ENCODE data around the gene CCDC73.
"Not testable (repeated sequence)": the region's sequence is repeated elsewhere in the genome, so short reads cannot be mapped to it uniquely, and the experiment has no call there.

CCDC73 gene

DNA sequence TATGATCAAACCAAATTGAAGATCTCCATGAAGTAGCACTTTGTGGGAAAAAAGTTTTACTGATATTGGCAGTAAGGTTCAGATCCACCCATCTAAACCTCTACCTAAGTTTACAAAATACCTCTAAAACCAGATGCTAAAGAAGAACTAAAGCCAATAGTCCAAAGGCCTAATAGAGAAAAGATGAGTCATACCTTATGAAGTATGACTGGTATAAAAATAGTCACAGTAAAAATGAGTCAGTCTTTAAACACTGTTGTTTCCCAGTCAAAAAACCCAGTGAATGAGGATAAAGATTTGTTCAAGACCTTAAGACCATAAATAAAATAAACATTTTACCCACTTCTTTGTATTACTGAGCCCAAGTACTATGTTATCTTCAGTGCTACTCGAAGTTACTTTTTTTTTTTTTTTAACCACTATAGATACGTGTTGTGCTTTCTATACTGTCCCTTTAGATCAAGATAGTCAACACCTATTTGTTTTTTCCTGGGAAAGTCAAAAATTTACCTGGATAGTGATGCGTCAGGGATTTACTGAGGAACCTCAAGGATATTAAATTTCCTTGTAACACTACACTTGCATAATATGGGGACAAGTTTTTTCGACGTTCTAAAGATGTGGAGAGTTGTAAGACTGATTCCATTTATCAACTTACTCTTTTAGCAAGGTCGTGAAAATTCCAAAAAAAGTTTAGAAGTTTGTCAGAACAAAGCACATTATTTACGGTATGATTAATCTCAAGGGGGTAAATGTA, 87.3 kb downstream of the CCDC73 start:
- in situ Hi-C loops (cut with HindIII; ENCODE audit: low sequenced_read_pairs), result no loop called here

DNA sequence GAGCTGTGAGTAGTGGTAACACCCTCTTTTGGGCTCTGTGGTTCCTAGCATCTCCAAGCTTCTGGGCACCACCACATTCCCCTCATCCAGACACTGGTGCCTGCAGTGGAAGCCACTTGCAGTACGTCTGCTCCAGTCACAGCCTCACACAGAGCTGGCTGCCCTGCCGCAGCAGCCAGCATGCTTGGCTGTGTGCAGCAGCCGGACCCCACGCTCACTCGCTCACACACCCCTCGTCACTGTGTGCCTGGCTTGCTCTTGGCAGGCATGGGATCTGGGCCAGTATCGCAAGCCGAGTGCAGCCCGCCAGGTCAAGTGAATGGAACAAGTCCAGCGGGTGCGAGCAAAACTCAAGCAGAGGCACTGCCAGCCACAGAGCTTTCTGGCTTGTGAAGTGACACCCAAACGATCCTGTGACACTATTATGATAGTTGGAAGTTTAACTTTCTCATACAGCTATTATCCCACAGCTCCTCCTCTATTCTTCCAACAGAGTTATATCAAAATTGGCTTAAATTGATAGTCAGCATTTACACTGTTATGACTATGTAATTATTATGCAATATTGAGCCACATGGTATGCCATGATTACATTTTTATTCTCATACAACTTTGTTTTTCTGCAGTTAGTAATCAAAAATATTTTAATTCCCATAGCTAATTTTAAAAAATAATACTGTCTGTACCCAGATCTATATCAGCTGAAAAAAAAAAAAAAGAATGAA, 89.0 kb downstream of the CCDC73 start:
- in situ Hi-C loops (cut with HindIII; ENCODE audit: low sequenced_read_pairs), result no loop called here

DNA sequence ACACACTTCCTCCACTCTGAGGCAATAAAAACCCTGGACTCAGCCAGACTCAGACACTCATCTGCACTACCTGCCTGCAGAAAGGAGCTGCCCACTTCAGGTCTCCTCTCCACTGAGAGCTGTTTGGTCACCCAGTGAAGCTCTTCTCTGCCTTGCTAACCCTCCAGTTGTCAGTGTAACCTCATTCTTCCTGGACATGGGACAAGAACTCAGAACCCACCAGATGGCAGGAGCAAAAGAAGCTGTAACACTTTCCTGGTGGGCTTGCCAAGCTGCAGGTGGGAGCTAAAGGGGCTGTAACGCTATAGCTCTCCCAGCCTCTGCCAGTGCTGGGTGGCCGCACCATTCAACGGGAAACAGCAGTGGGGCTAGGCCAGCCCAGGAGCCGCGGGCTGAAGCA, 89.7 kb downstream of the CCDC73 start:
- in situ Hi-C loops (cut with HindIII; ENCODE audit: low sequenced_read_pairs), result no loop called here

DNA sequence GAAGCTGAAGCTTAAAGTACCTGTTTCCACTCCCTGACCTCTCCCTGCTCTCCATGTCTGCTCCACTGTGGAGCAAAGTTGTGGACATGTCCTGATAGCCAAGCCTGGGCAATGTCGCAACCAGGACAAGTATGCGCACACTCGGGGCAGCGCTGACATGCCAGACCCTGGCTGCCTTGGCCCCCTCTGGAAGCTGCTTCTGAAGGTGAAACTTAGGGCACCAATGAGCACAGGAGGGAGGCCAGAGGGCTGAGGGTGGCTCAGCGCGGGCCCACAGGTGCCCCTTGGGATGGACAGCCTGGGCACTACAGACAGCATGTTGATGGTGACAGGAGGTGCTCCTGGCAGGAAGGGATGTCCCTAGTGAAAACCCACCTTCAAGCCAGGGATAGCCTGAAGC, 90.2 kb downstream of the CCDC73 start:
- in situ Hi-C loops (cut with HindIII; ENCODE audit: low sequenced_read_pairs), result no loop called here

DNA sequence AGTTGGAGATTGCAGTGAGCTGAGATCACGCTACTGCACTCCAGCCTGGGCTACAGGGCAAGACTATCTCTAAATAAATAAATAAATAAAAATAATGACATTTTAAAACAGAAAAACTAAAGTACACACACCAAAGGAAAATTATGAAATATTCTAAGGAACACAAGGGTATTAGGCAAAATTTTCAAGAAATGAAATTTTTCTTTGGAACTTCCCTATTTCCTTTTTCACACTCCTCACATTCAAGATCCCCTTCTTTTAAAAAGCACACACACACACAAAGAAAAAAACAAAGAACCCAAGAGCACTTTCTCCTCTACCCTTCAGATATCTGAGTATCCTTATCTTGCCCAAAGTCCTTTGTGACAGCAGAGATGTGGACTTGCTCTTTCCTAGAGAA, 92.8 kb downstream of the CCDC73 start:
- in situ Hi-C loops (cut with HindIII; ENCODE audit: low sequenced_read_pairs), result no loop called here

DNA sequence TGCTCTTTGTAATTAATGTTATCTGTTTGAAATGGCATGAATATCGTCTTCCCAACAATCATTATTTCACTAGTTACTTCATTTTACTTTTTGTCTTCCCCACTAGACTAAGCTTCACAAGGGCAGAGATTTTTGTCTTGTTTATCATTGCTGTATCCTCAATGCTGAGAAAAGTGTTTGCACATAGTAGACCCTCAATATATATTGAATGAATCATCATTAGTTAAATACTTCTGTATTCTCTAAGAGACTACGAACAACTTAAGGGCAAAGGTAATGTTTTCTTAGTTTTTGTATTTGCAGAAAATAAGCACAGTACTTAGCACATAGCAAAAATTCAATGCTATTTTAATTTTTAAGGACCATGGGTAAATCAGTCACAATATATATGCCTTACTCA, 95.9 kb downstream of the CCDC73 start:
- in situ Hi-C loops (cut with HindIII; ENCODE audit: low sequenced_read_pairs), result no loop called here

DNA sequence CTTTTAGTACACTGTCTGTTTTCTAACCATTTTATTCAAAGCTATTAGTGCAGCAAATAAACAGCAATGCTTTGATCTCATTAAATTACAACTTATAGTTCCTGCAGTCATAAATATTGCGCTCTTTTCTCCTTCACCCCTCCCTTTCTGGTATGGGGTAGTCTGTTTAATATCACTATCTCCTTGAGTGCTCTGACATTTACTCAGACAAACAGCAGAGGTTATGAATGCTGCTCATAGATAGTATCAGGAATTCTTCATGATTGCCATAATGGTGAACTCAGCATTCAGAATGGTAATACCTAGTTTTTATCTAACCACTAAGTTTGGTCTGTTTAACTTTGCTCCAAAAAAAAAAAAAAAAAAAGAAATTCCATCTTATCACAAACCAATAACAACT, 123.4 kb downstream of the CCDC73 start:
- in situ Hi-C loops (cut with HindIII; ENCODE audit: low sequenced_read_pairs), result no loop called here

DNA sequence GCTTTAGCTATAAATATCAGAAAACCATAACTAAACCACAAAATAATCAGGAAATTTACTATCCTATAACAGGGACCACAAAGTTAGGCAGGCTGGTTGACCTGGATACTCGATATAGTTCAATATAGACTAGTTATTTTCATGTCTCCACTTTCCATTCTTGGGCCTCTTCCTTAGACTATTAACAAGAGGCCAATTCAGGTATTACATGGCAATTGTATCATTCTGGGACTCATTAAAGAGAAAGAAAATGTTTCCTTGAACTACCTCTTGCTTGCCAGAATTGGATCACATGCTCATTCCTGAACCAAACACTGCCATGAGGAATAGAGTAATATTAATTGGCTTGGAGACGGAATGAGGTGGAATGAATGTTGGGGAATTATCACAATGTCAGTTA, 134.8 kb downstream of the CCDC73 start:
- in situ Hi-C loops (cut with HindIII; ENCODE audit: low sequenced_read_pairs), result no loop called here

DNA sequence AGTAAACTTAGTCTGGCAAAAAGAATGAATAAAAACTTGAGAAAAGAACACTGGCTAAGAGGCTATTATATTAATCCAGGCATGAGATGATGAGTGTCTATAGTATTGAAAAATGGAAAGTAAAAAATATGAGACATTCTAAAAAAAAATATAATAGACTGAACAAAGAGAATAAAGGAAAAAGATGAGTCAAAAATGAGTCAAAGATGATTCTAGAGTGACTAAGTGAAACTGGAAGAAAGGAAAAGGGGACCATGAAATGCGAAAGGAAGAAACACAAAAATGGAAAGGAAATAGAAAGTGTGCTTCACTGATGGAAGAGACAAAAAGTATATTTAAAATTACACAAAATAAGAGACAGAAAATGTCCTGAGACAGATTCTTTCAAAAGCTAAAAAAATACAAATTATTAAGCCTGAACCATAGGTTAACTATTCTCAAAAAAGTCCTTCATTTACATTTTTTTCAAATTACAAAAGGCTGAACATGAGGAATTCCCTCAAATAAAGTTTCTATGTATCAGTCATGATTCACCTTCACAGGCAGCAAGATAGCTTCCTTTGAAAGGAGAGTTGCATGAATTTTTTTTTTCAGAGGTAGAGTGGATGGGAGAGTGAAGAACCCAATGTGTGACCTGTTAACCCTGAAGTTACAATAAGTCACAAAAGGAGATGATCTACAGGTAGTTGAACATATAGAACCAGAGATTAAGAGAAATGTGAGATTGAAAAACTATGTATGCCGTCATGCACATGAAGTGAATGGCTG, 135.6 kb downstream of the CCDC73 start:
- in situ Hi-C loops (cut with HindIII; ENCODE audit: low sequenced_read_pairs), result no loop called here

DNA sequence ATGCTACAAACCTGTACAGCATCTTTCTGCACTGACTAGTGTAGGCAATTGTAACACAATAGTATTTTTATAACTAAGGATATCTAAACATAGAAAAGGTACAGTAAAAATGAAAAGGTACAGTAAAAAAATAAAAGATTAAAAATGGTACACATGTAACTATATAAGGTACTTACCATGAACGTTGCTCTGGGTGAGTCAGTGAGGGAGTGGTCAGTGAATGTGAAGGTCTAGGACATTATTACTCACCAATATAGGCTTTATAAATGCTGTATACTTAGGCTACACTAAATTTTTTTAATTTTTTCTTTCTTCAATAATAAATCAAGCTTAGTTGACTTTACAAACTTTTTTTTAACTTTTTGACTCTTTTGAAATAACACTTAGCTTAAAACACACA, 150.9 kb downstream of the CCDC73 start:
- in situ Hi-C loops (cut with HindIII; ENCODE audit: low sequenced_read_pairs), result no loop called here

DNA sequence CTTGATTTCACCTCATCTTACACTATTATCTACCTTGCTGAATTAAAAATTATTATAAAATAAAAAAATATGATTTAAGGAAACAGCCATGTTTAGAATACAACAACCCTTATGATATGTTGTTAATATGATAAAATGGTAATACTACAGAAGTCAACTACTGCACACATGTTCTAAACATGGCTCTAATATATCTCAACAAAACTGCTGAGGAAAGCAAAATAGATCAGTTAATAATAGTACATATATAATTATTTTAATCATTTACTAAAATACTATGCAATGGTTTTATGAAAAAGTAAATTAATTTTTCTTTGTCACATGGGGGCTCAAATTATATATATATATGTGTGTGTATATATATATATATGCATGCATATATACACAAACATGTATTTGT, 153.1 kb downstream of the CCDC73 start:
- in situ Hi-C loops (cut with HindIII; ENCODE audit: low sequenced_read_pairs), result no loop called here

DNA sequence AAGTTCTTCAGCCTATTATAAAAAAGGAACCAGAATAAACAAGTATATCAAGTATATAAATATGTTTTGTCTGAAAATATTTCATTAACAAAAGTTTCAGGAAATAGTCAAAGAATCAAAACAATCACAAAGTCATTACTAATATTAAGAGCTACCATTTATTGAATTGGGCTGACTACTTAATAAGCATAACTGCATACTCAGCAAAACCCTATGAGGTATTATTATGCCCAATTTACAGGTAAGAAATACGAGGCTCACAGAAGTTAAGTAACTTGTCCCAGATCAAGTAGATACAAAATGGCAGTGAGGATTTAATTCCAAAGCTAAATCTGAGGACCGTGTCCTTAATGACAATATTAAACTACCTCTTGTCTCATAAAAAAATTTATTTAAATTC, 158.6 kb downstream of the CCDC73 start:
- in situ Hi-C loops (cut with HindIII; ENCODE audit: low sequenced_read_pairs), result no loop called here

DNA sequence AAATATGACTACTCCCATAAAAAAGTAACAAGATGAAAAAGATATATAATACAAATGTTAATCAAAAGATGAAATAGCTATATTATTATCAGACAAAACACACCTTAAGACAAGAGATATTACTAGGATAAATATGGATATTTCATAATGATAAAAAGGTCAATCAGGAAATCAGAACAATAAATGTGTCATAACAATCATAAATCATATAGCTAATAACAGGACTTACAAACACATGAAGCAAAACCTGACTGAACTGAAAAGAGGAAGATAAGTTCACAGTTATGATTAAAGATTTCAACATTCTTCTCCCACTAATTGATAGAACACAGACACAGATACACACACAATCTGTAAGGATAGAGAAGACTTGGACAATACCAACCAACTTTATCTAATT, 163.6 kb downstream of the CCDC73 start:
- in situ Hi-C loops (cut with HindIII; ENCODE audit: low sequenced_read_pairs), result no loop called here

DNA sequence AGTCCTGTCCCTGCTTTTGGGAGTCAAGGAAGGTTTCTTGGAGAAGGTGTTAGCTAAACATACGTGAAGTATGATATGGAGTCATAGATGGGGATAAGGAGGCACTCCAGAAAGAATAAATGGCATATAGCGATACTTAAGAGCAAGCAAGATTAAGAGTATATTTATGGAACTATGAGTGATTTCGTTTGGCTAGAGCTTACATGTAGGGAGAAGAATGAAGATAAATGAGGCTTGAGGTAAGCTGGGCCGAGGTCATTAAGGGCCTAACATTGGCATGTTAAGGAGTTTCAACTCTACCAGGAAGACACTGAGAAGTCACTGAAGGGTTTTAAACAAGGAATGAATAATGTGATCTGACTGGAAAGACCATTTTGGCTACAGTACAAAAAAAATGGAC, 177.6 kb downstream of the CCDC73 start:
- in situ Hi-C loops (cut with HindIII; ENCODE audit: low sequenced_read_pairs), result no loop called here

DNA sequence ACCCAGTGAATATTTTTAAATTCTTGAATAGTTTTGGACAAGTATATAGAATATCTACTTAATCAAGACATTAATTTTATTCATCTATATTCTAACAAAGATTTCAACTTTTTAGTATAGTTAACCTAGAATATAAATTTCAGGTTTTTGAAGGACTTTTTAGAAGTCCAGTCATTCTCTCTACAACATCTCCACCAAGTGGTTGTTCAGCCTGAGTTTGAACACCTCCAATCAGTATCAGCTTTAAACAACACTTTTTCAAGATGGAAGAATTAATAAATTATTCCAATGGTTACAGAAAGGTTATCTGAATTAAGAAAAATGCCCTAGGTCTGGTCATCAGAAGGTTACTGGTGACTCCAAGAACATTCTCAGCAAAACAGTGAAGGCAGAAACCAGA, 179.0 kb downstream of the CCDC73 start:
- in situ Hi-C loops (cut with HindIII; ENCODE audit: low sequenced_read_pairs), result no loop called here

DNA sequence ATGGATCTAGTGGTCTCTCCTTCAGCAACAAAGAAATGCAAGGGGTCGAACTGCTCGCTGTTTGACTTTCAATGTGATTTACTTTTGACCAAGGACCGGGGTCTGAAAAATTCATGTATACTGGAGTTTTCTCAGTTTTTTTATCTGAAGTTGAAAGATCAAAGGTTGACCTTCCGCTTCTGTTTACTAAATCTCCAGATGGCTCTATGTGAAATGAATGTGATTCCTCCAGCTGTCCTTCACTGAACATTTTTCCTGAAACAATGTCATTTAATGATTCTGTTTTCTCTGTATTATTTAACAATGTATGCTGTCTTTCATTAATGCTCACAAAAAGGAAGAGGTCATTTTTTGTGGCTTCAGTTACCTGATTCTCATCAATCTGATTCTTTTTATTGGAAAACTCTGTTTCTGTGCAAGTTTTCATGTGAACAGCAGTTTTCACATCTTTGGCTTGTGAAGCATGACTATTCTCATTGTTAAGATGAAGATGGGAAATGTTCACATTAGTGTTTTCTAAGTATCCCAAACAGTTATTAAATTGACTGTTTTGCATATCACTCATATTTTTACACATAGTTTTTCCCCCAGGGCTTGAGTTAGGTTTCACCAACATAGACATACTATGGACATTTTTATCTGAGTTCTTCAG, 180.8 kb downstream of the CCDC73 start:
- in situ Hi-C loops (cut with HindIII; ENCODE audit: low sequenced_read_pairs), result no loop called here

DNA sequence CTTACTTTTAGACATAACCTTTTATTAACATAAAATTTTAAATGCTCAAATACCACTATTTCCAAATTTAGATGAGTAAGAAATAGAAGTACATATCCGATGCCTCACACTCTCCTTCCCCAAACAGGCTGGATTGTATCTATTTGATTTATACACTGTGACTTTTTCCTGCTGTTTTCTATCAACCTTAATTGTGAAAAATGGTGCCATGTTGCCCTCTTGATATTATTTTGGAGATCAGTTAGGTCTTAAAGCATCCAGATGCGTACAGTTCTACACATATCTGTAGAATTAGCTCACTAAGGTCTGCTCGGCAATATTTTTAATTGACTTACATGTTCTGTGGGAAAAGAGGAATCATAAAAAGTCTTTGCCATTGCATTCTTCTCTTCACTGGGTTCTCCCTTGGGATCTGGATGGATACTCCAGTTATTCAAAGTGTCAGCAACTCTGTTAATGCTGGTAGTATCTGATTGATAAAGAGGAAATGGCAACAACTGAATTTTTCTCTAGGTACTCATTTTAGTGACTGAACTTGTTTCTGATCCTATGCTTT, 183.6 kb downstream of the CCDC73 start:
- in situ Hi-C loops (cut with HindIII; ENCODE audit: low sequenced_read_pairs), result no loop called here

DNA sequence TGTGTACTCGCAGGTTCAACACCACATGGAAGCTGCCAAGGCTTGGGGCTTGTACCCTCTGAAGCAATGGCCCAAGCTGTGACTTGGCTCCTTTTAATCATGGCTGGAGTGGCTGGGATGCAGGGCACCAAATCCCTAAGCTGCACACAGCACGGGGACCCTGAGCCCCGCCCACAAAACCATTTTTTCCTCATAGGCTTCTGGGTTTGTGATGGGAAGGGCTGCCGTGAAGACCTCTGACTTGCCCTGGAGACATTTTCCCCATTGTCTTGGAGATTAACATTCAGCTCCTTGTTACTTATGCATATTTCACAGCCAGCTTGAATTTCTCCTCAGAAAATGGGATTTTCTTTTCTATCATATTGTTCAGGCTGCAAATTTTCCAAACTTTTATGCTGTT, 185.6 kb downstream of the CCDC73 start:
- in situ Hi-C loops (cut with HindIII; ENCODE audit: low sequenced_read_pairs), result not testable (repeated sequence)

DNA sequence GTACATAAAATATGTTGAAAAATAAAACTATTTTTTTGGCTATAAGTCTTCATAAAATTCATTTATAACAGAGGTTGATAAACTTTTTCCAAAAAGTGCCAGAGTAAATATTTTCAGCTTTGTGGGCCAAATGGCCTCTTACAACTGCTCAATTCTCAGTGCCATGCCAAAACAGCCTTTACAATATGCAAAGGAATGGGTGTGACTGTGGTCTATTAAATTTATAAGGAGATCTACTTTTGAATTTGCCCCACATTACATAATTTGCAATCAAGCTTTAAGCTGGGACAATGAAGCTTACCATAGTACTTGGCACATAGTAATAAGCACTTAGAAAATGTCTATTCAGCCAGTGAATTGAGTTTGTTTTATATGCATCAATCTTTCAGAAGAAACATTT, 188.2 kb downstream of the CCDC73 start:
- in situ Hi-C loops (cut with HindIII; ENCODE audit: low sequenced_read_pairs), result no loop called here

DNA sequence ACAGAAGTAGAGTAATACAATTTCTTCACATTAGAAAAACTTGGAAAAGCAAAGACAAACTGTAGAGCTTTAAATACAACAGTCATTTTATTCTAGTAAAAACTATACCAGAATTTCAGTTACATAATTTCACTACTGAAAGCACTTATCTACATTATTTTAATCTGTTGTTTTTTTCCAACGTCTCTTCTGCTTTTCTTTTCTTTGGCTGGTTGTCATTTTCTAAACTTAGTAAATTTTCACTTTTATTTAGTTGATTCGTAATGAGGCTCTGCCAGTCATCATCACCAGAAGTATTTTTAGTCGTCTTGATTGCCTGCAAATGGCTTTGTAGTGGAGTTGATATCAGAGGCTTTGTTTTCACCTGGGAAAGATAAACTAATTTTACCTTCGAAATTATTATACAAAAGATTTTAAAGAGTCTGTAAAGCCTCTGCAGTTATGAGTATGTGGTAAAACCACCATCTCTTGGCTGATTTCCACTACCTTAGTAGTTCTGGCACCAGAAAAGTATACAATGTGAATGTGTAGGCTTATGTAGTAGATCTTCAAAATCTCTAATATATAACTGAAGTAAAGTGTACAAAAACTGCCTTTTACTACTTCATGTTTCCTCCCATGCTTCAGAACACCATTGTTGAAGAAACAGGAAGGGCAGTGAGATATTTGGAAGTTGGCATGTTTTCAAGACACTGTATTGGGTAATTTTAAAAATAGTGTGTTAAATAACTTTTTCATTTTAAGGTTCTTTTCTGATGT, 191.6 kb downstream of the CCDC73 start:
- in situ Hi-C loops (cut with HindIII; ENCODE audit: low sequenced_read_pairs), result no loop called here
